Measurements from ENCODE around the gene FANCM.

Gene FANCM

GRCh38 chr14:45185100-45185814 lies 49.5 kb downstream of the FANCM start:
- TF ChIP-seq CTCF (conservative IDR thresholded peaks at IDR 0.05; ENCODE audit: control insufficient read depth, insufficient read depth, low read depth, low read length) = no peak
- DNase-seq (ENCODE audit: low read depth) = peak; percentile 43
- no peak overlapping the region for H3K4me3 ChIP-seq (ENCODE audit: control insufficient read depth, low read depth, low read length)

GRCh38 chr14:45194964-45195363 lies 59.2 kb downstream of the FANCM start:
- TF ChIP-seq CTCF (conservative IDR thresholded peaks at IDR 0.05; ENCODE audit: control insufficient read depth, insufficient read depth, low read depth, low read length) = no peak
- no peak for DNase-seq (ENCODE audit: low read depth)

GRCh38 chr14:45198551-45198950 lies 62.8 kb downstream of the FANCM start:
- peak; percentile 78 for DNase-seq (ENCODE audit: low read depth)
- H3K4me3 ChIP-seq (ENCODE audit: control insufficient read depth, low read depth, low read length) = no peak overlapping the region
- TF ChIP-seq CTCF (conservative IDR thresholded peaks at IDR 0.05; ENCODE audit: control insufficient read depth, insufficient read depth, low read depth, low read length) = no peak

More at GRCh38 chr14:45194964-45195363, 59.2 kb downstream of the FANCM start:
- no peak overlapping the region for H3K4me3 ChIP-seq (ENCODE audit: control insufficient read depth, low read depth, low read length)

- no peak for TF ChIP-seq CTCF (conservative IDR thresholded peaks at IDR 0.05; ENCODE audit: control insufficient read depth, insufficient read depth, low read depth, low read length)
- H3K4me3 ChIP-seq (ENCODE audit: control insufficient read depth, low read depth, low read length) = no peak overlapping the region
- DNase-seq (ENCODE audit: low read depth) = peak; percentile 76
Observed at GRCh38 chr14:45199230-45199629, 63.5 kb downstream of the FANCM start.

- peak; percentile 18 for DNase-seq (ENCODE audit: low read depth)
- no peak overlapping the region for H3K4me3 ChIP-seq (ENCODE audit: control insufficient read depth, low read depth, low read length)
- TF ChIP-seq CTCF (conservative IDR thresholded peaks at IDR 0.05; ENCODE audit: control insufficient read depth, insufficient read depth, low read depth, low read length) = peak; percentile 34
Observed at GRCh38 chr14:45201905-45202304, 66.2 kb downstream of the FANCM start.

GRCh38 chr14:45204241-45204640 lies 68.5 kb downstream of the FANCM start:
- no peak for DNase-seq (ENCODE audit: low read depth)
- no peak for TF ChIP-seq CTCF (conservative IDR thresholded peaks at IDR 0.05; ENCODE audit: control insufficient read depth, insufficient read depth, low read depth, low read length)

More at GRCh38 chr14:45204241-45204640, 68.5 kb downstream of the FANCM start:
- H3K4me3 ChIP-seq (ENCODE audit: control insufficient read depth, low read depth, low read length) = no peak overlapping the region

Measured in fibroblast of mammary gland (primary cell).